ENCODE data around the gene CEP170B. TPM values are rescaled to one million over a fixed set of nuclear protein-coding genes. Genes with fewer than 3 reads are reported as not detected.
"Not testable (repeated sequence)": the region's sequence is repeated elsewhere in the genome, so short reads cannot be mapped to it uniquely, and the experiment has no call there.

The CEP170B gene
- total RNA-seq, 1 donor from 2014 or later: 3.8 TPM

DNA sequence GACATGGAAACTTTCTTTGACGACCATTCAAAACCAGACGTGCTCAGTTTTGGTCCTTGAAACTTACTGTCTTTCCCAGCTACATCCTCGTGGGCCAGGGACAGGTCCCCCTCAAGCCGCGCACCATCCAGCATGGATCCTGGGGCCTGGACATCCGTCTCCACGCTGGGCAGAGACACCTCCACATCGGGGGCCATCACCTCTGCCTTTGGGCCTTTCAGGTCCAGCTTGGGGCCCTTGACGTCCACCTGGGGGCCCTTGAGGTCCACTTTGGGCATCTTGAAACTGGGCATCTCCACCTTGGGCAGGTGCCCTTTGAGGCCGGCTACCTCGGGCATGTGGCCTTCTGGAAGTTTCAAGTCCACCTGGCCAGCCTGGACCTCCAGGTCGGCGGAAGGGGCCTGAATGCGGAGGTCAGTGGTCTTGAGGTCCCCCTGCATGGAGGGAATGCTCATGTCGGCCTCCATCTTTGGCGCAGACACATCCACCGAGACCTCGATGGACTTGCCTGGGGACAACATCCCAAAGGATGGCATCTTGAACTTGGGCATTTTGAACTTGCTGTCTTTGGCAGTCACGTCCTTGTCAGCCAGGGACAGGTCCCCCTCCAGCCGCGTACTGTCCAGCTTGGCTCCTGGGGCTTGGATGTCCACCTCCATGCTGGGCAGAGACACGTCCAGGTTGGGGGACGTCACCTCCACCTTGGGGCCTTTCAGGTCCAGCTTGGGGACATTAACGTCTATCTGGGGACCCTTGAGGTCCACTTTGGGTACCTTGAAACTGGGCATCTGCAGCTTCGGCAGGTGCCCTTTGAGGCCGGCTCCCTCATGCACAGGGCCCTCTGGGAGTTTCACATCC, 76.7 kb downstream of the CEP170B start:
- intact Hi-C loops (cut with micrococcal nuclease): no loop called here

DNA sequence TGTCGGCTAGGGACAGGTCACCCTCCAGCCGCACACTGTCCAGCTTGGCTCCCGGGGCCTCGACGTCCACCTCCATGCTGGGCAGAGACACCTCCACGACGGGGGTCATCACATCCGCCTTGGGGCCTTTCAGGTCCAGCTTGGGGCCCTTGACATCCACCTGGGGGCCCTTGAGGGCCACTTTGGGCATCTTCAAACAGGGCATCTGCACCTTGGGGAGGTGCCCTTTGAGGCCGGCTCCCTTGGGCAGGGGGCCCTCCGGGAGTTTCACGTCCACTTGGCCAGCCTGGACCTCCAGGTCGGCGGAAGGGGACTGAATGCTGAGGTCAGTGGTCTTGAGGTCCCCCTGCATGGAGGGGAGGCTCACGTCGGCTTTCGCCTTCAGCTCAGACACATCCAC, 77.5 kb downstream of the CEP170B start:
- intact Hi-C loops (cut with micrococcal nuclease): no loop called here

DNA sequence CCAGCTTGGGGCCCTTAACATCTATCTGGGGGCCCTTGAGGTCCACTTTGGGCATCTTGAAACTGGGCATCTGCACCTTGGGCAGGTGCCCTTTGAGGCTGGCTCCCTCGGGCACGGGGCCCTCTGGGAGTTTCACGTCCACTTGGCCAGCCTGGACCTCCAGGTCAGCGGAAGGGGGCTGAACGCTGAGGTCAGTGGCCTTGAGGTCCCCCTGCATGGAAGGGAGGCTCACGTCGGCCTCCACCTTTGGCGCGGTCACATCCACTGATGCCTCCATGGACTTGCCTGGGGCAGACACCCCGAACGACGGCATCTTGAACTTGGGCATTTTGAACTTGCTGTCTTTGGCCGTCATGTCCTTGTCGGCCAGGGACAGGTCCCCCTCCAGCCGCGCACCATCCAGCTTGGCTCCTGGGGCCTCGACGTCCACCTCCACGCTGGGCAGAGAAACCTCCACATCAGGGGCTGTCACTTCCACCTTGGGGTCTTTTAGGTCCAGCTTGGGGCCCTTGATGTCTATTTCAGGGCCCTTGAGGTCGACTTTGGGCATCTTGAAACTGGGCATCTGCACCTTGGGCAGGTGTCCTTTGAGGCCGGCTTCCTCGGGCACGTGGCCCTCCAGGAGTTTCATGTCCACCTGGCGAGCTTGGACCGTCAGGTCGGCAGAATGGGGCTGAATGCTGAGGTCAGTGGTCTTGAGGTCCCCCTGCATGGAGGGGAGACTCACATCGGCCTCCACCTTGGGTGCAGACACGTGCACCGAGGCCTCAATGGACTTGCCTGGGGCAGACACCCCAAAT, 78.3 kb downstream of the CEP170B start:
- intact Hi-C loops (cut with micrococcal nuclease): not testable (repeated sequence)

DNA sequence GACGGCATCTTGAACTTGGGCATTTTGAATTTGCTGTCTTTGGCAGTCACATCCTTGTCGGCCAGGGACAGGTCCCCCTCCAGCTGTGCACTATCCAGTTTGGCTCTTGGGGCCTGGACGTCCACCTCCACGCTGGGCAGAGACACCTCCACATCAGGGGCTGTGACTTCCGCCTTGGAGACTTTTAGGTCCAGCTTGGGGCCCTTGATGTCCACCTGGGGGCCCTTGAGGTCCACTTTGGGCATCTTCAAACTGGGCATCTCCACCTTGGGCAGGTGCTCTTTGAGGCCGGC, 78.9 kb downstream of the CEP170B start:
- intact Hi-C loops (cut with micrococcal nuclease): not testable (repeated sequence)

DNA sequence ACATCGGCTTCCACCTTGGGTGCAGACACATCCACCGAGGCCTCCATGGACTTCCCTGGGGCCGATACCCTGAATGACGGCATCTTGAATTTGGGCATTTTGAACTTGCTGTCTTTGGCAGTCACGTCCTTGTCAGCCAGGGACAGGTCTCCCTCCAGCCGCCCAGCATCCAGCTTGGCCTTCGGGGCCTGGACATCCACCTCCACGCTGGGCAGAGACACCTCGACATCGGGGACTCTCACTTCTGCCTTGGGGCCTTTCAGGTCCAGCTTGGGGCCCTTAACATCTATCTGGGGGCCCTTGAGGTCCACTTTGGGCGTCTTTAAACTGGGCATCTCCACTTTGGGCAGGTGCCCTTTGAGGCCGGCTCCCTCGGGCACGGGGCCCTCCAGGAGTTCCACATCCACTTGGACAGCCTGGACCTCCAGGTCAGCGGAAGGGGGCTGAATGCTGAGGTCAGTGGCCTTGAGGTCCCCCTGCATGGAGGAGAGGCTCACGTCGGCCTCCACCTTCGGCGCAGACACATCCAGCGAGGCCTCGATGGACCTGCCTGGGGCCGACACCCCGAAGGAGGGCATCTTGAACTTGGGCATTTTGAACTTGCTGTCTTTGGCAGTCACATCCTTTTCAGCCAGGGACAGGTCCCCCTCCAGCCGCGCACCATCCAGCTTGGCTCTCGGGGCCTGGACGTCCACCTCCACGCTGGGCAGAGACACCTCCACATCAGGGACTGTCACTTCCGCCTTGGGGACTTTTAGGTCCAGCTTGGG, 79.6 kb downstream of the CEP170B start:
- intact Hi-C loops (cut with micrococcal nuclease): not testable (repeated sequence)

DNA sequence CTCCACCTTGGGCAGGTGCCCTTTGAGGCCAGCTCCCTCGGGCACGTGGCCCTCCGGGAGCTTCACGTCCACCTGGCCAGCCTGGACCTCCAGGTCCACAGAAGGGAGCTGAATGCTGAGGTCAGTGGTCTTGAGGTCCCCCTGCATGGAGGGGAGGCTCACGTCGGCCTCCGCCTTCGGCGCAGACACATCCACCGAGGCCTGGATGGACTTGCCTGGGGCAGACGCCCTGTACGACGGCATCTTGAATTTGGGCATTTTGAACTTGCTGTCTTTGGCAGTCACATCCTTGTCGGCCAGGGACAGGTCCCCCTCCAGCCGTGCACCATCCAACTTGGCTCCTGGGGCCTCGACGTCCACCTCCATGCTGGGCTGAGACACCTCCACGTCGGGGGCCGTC, 80.2 kb downstream of the CEP170B start:
- intact Hi-C loops (cut with micrococcal nuclease): not testable (repeated sequence)

Other genes starting within 250 kb of the CEP170B start
- gene INF2, start 175.7 kb upstream of the CEP170B start, total RNA-seq: 157 and 169 TPM in 2 replicates
- gene ADSS1, start 141.0 kb upstream of the CEP170B start, total RNA-seq: 1.0 and 1.8 TPM in 2 replicates
- gene SIVA1, start 112.1 kb upstream of the CEP170B start, total RNA-seq: 116 TPM in 2 replicates
- 141 and 147 TPM in 2 replicates for gene AKT1, start 69.5 kb upstream of the CEP170B start, total RNA-seq
- 5.4 and 5.5 TPM in 2 replicates for gene ZBTB42, start 64.2 kb upstream of the CEP170B start, total RNA-seq
- 0.11 TPM in 2 replicates for gene PLD4, start 59.6 kb downstream of the CEP170B start, total RNA-seq
- gene AHNAK2, start 113.1 kb downstream of the CEP170B start, total RNA-seq: 0.05 TPM in 1 of 2 replicates, not detected in the other
- gene CLBA1, start 120.5 kb downstream of the CEP170B start, total RNA-seq: 1.2 and 1.3 TPM in 2 replicates
- gene CDCA4, start 155.8 kb downstream of the CEP170B start, total RNA-seq: 52.6 and 52.7 TPM in 2 replicates
- gene GPR132, start 200.2 kb downstream of the CEP170B start, total RNA-seq: 31.8 and 33.0 TPM in 2 replicates

Measured in T-helper 2 cell treated with Interferon-gamma antibody and Interleukin-4, amounts not matched to agents 100 ng/mL and 5 ng/mL, for 36 hours (primary cell).